K562 treated with DMSO at 1 percent for 48 hours (cell line): ENCODE results near the gene UNC119. TPM values are rescaled to one million over a fixed set of nuclear protein-coding genes. Genes with fewer than 3 reads are reported as not detected.

ENCODE experiments used
- total RNA-seq: library from RNA; unstranded; fragments of 300-600 nt; gene quantifications from 2 replicates; pipeline ENCODE4 v1.2.3, GENCODE V29; 2022; ENCODE audit warnings: low replicate concordance; ENCODE audit errors: extremely low read depth

Gene UNC119
- not detected in 2 replicates for total RNA-seq

DNA sequence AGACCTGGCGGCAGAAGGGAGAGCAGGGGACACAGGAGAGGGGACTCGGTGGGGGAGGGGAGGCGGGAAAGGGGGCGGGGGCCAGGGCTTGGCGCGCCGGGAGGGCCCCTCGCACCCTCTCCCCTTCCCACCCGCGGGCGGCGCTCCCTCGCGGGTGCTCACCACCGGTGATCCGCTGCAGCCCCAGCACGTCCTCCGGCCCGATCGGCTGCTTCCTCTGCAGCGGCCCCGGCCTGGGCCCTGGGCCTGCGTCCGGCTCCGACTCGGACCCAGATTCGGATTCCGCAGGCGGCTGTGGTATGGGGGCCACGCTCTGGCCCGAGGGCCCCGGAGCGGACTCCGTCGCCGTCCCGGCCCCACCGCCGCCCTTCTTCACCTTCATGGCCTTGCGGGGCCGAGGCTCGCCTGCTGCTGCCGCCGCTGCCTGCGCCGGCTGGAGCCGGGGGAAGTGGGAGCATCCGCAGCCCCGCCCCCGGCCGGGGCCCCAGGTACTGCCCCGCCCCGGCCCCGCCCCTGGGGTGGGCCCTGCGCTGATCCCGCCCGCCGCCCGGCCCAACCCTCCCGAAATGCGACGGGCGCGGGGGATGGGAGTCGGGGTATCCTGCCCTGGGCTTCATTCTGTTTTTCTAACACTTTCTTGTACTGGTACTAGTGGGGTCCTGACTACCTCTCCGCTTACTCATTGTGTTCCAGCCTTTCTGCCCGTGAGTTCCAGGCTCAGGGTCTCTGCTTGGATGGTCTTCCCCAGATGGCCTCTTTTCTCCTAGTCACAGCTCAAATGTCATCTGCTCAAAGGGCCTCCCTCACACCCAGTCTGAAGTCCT, at the start of gene UNC119:
TSS of gene UNC119 (minus strand) at position 449 of the 824 bp plus-strand sequence. CDS start at position 382, 67 bp downstream.

DNA sequence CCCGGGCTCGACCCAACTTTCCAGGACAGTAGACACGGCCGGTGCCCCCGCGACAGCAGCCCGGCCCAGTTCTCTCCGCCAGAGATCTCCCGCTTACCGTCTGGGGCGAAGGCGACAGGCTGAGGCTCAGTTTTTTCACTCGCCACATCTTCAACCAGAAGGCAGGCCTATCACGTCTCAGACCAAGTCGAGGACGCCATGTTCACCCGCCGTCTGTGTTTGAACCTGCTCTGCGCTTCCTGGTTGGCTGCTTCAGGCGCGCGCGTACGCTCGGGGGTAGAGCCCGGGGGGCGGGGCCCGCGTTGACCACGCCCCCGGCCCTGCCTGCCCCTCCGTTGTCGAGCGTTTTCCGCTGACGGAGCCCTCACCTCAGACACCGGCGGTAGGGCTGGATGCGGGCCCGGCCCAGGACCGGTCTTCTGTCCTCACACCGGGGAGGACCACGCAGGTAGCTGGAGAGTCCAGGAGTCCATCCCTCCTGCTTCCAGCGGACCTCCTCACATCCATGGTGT, 46.4 kb upstream of the UNC119 start, which contains the start of gene SPAG5:
TSS of gene SPAG5 (minus strand) at position 227 of the 512 bp plus-strand sequence. CDS start at position 148, 79 bp downstream.

DNA sequence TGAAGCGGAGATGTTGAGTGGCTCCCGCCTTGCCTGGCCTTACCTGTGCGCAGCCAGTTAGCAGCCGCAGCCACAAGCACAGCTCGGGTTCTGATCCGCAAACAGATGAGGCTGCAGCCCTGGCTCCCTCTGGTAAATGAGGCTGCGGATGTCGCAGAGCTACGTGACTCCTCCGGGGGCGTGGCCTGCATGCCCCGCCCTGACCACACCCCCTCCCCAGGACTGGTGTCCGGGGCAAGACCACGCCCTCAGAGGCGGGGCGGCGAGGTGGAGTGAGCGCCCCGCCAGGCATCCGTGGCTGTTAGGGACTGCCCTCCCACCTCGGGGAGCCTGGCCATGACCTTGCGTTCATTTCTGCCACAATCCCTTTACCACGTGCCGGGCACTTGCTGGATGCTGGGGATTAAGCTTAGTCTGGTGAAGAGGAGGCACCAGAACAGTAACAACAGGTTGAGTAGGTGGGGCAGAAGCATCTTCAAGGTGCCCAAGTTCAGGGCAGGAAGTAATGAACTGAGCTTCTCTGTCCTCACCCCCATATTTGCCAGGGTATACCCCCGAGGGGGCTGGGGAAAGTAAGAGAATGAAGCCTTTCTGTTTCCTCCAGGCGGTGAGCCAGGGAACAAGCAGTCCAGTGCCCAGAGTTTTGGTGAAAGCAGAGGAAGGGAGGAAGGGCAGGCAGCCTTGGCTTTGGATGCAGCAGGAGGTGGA, 24.5 kb upstream of the UNC119 start, which contains the start of gene ALDOC:
TSS of gene ALDOC (minus strand) at position 138 of the 708 bp plus-strand sequence. CDS start 1,363 bp downstream, outside the sequence.

DNA sequence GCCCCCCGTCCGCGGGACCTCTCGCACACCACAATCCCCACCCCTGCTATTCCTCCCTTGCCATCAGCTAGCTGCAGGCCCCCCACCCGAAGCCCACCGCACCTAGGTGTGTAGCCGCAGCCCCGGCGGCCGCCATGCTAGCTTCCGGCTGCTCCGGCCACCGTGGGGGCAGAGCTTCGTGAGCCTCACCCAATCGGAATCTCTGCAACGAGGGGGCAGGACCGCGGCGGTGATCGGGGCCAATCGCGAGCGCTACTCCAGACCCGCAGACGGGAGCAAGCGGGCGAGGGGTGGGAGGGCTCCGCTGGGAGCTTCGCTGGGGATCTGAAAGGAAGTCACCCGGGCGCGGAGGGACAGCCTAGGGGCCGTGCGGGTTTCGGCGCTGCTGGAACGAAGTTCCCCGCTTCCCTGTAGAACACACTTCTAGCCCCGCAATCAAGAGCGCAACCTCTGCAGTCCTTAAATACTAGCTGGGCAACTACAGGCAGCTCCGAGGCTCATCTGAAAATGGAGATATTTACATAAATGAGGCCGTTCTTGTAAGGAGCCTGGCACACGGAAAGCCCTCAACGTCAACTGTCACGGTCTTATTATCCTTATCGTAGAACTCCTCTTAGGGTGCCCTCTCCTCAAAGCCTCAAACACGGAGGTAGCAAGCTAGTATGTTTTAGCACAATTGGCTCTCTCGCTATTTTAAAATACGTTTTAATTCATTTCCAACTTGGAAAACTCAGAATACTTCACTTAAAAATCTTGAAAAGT, 19.1 kb upstream of the UNC119 start, which contains the start of gene PIGS:
TSS of gene PIGS (minus strand) at position 164 of the 762 bp plus-strand sequence. CDS start at position 136, 28 bp downstream.

DNA sequence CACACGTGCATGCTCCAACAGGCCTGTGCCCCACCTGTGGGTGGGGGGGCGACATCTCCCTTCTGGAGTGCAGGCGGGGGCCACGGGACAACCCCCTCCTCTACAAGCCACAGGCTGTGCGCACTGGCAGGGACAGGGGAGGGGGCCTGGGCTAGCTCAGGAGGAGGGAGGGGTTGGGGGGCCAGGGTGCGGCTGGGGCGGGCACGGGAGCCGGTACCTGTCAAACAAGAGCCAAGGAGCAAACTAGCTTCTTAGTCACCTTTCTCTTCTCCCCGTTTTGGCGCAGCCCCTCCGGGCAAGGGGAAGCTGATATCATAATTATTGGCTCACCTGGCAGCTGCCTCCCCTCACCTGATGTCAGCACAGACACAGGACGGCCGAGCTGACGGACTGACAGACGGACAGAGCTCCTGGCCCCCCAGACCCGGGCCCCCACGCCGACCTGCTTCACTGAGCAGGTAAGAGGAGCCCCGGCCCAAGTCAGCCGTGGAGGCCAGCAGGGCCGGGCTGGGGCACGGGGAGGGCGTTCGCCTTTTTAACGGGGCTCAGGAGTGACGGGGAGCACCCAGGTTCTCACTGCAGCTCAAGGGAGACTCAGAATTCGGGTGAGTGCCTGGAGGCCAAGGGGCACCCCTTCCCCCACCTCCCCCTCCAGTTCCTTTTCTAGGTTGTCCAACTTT, 46.3 kb downstream of the UNC119 start, which contains the start of gene FOXN1:
TSS of gene FOXN1 (plus strand) at position 363 of the 680 bp plus-strand sequence. CDS start 17,622 bp downstream, outside the sequence.

Other genes with a start within 250 kb of the UNC119 start
- gene TMEM97, start 233.4 kb downstream of the UNC119 start, total RNA-seq = not detected in 2 replicates
- gene IFT20, start 217.2 kb downstream of the UNC119 start, total RNA-seq = not detected in 2 replicates
- gene TNFAIP1, start 216.9 kb downstream of the UNC119 start, total RNA-seq = not detected in 2 replicates
- not detected in 2 replicates for gene POLDIP2, start 195.1 kb downstream of the UNC119 start, total RNA-seq
- gene SEBOX, start 187.4 kb downstream of the UNC119 start, total RNA-seq = not detected in 2 replicates
- not detected in 2 replicates for gene VTN, start 182.3 kb downstream of the UNC119 start, total RNA-seq
- not detected in 2 replicates for gene SARM1, start 180.9 kb downstream of the UNC119 start, total RNA-seq
- not detected in 2 replicates for gene SLC46A1, start 146.4 kb downstream of the UNC119 start, total RNA-seq
- not detected in 2 replicates for gene SLC13A2, start 79.0 kb downstream of the UNC119 start, total RNA-seq
- gene FOXN1, start 46.3 kb downstream of the UNC119 start, total RNA-seq = not detected in 2 replicates
- not detected in 2 replicates for gene PIGS, start 18.9 kb upstream of the UNC119 start, total RNA-seq
- not detected in 2 replicates for gene ALDOC, start 24.3 kb upstream of the UNC119 start, total RNA-seq
- gene SPAG5, start 46.4 kb upstream of the UNC119 start, total RNA-seq = not detected in 2 replicates
- not detected in 2 replicates for gene RSKR, start 61.6 kb upstream of the UNC119 start, total RNA-seq
- 500 TPM in 1 of 2 replicates, not detected in the other for gene BLTP2, start 92.5 kb upstream of the UNC119 start, total RNA-seq
- gene SDF2, start 109.3 kb upstream of the UNC119 start, total RNA-seq = not detected in 2 replicates
- not detected in 2 replicates for gene SUPT6H, start 109.6 kb upstream of the UNC119 start, total RNA-seq
- gene PROCA1, start 159.3 kb upstream of the UNC119 start, total RNA-seq = not detected in 2 replicates
- gene RAB34, start 165.2 kb upstream of the UNC119 start, total RNA-seq = not detected in 2 replicates
- gene RPL23A, start 167.4 kb upstream of the UNC119 start, total RNA-seq = 801 and 2,820 TPM in 2 replicates
- not detected in 2 replicates for gene TLCD1, start 173.6 kb upstream of the UNC119 start, total RNA-seq
- not detected in 2 replicates for gene NEK8, start 176.2 kb upstream of the UNC119 start, total RNA-seq
- gene TRAF4, start 191.4 kb upstream of the UNC119 start, total RNA-seq = 567 TPM in 1 of 2 replicates, not detected in the other